ENCODE data around the gene RASAL2. TPM values are rescaled to one million over a fixed set of nuclear protein-coding genes. Genes with fewer than 3 reads are reported as not detected.

RASAL2 gene
- total RNA-seq, 1 experiment from 2014 or later = 22.2 TPM

GRCh38 chr1:178407215-178407614 is 313.3 kb downstream of the RASAL2 start:
- no peak overlapping the region for H3K4me3 Mint-ChIP-seq
- H3K36me3 Mint-ChIP-seq (ENCODE audit: insufficient read depth in 1 of 3, low read depth in 3 of 3) = peaks cover 4 to 18% (median 14%) of the 10 kb centered on the region in 3 experiments; a peak in 6 of 7 replicates
- Histone ChIP-seq H3K23me2 (ENCODE audit: insufficient read length, low read depth, low read length, poor library complexity, severe bottlenecking) (no peaks in the 10 kb centered on the region), H3T11ph (ENCODE audit: low read length) (no peak overlapping the region), H2BK5ac (ENCODE audit: insufficient read length, low read length) (no peak overlapping the region), H3K56ac (ENCODE audit: insufficient read length, low read depth, low read length) (no peak overlapping the region), H2AFZ (ENCODE audit: low read length) (no peak overlapping the region), H2BK12ac (ENCODE audit: insufficient read length, low read depth, low read length) (no peak overlapping the region), H2BK20ac (ENCODE audit: low read depth, low read length, poor library complexity, severe bottlenecking) (no peak overlapping the region), H3K27me3 (ENCODE audit: insufficient read depth, low read length) (no peaks in the 10 kb centered on the region), H3K18ac (ENCODE audit: insufficient read length, low read depth, low read length) (no peak overlapping the region), H3K4me2 (ENCODE audit: insufficient read depth, insufficient read length, low read length) (no peak overlapping the region), H3K79me1 (ENCODE audit: insufficient read depth, low read depth, low read length, poor library complexity, severe bottlenecking) (no peaks in the 10 kb centered on the region), H3K4ac (ENCODE audit: low read depth, low read length) (no peak overlapping the region), H4K91ac (ENCODE audit: insufficient read length, low read depth, low read length) (no peak overlapping the region), H3K23ac (ENCODE audit: insufficient read length, low read depth, low read length) (no peak overlapping the region), H3K4me1 (ENCODE audit: insufficient read depth, low read length) (no peaks in the 10 kb centered on the region), H4K20me1 (ENCODE audit: control insufficient read depth, insufficient read depth, insufficient read length) (no peaks in the 10 kb centered on the region), H4K8ac (replicated peaks; ENCODE audit: insufficient read length, low read depth, low read length) (no peak overlapping the region), H3K14ac (ENCODE audit: insufficient read depth, low read length) (no peak overlapping the region), H2BK120ac (ENCODE audit: low read depth, low read length, poor library complexity, severe bottlenecking) (no peak overlapping the region), H3K79me2 (ENCODE audit: insufficient read depth, low read length) (no peaks in the 10 kb centered on the region), H3K27ac (ENCODE audit: insufficient read length, low read depth, low read length) (no peak overlapping the region), H3K9me3 (ENCODE audit: control insufficient read depth, low read depth, low read length) (no peaks in the 10 kb centered on the region), H2AK5ac (ENCODE audit: insufficient read length, low read length) (no peak overlapping the region), H4K5ac (ENCODE audit: insufficient read length, low read depth, low read length) (no peak overlapping the region), H2BK15ac (ENCODE audit: low read depth, low read length) (no peak overlapping the region), H3K9ac (ENCODE audit: extremely low read depth, insufficient read length, low read length) (no peak overlapping the region)
- no peaks in the 10 kb centered on the region for H3K9me3 Mint-ChIP-seq
- no CpG with 5 or more reads among the region's 2 CpGs for WGBS (ENCODE audit: extremely low coverage, insufficient read length, low lambda C conversion rate)
- no peak for DNase-seq
- no peaks in the 10 kb centered on the region for H3K27me3 Mint-ChIP-seq (ENCODE audit: low read depth)
- TF ChIP-seq, protein P1, sequence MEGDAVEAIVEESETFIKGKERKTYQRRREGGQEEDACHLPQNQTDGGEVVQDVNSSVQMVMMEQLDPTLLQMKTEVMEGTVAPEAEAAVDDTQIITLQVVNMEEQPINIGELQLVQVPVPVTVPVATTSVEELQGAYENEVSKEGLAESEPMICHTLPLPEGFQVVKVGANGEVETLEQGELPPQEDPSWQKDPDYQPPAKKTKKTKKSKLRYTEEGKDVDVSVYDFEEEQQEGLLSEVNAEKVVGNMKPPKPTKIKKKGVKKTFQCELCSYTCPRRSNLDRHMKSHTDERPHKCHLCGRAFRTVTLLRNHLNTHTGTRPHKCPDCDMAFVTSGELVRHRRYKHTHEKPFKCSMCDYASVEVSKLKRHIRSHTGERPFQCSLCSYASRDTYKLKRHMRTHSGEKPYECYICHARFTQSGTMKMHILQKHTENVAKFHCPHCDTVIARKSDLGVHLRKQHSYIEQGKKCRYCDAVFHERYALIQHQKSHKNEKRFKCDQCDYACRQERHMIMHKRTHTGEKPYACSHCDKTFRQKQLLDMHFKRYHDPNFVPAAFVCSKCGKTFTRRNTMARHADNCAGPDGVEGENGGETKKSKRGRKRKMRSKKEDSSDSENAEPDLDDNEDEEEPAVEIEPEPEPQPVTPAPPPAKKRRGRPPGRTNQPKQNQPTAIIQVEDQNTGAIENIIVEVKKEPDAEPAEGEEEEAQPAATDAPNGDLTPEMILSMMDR (conservative IDR thresholded peaks at IDR 0.05) = no peak
- peaks cover 0 to 6% of the 10 kb centered on the region in 2 experiments; a peak in 2 of 4 replicates for H3K4me1 Mint-ChIP-seq
- H3K27ac Mint-ChIP-seq = no peak overlapping the region
